ENCODE results near the gene S100A16.

DNA sequence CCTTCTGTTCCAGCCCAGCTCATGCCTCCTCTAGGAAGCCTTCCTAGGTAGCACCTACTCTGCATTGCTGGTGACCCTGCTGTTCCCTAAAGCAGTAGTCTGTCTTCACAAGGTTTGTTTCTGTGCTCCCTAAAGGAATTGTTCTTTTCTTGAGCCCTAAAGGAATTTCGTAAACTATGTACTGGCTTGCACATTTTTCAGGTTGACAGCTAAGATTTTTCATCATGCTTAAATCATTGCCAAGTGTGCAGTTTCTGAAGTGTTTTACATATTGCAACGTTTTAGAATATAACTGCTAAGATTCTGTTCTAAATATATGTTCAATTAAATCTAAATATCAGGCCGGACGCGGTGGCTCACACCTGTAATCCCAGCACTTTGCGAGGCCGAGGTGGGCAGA, 13.1 kb downstream of the S100A16 start:
- TF ChIP-seq, protein P1, sequence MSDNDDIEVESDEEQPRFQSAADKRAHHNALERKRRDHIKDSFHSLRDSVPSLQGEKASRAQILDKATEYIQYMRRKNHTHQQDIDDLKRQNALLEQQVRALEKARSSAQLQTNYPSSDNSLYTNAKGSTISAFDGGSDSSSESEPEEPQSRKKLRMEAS (IDR thresholded peaks at IDR 0.05), result no peak
- TF ChIP-seq MAFK (IDR thresholded peaks at IDR 0.05; ENCODE audit: partially characterized antibody), result no peak
- TF ChIP-seq, protein P2, sequence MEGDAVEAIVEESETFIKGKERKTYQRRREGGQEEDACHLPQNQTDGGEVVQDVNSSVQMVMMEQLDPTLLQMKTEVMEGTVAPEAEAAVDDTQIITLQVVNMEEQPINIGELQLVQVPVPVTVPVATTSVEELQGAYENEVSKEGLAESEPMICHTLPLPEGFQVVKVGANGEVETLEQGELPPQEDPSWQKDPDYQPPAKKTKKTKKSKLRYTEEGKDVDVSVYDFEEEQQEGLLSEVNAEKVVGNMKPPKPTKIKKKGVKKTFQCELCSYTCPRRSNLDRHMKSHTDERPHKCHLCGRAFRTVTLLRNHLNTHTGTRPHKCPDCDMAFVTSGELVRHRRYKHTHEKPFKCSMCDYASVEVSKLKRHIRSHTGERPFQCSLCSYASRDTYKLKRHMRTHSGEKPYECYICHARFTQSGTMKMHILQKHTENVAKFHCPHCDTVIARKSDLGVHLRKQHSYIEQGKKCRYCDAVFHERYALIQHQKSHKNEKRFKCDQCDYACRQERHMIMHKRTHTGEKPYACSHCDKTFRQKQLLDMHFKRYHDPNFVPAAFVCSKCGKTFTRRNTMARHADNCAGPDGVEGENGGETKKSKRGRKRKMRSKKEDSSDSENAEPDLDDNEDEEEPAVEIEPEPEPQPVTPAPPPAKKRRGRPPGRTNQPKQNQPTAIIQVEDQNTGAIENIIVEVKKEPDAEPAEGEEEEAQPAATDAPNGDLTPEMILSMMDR (IDR thresholded peaks at IDR 0.05), result no peak
- no peak for TF ChIP-seq POLR2A (IDR thresholded peaks at IDR 0.05; ENCODE audit: low read length)
- no peak for TF ChIP-seq POLR2AphosphoS2 (conservative IDR thresholded peaks at IDR 0.05; ENCODE audit: low read length)
- TF ChIP-seq EP300 (IDR thresholded peaks at IDR 0.05), result no peak
- no peak for TF ChIP-seq NFE2L2 (conservative IDR thresholded peaks at IDR 0.05; ENCODE audit: low read length)

Data from A549 (cell line).